Neuronal stem cell (in vitro differentiated cells): ENCODE data around the gene B4GALNT3.

Source experiments
- DNase-seq: peaks from one replicate; pipeline ENCODE4 v3.0.0-alpha.2; 2013; ENCODE audit warnings: low spot score
- H2AFZ ChIP-seq: one replicate; pipeline ENCODE4 v1.6.1; 2013; ENCODE audit warnings: mild to moderate bottlenecking, low read length, inconsistent platforms
- H2AK5ac ChIP-seq: 2 replicates; pipeline ENCODE4 v1.6.1; 2013; ENCODE audit warnings: low read depth, mild to moderate bottlenecking, inconsistent platforms, low read length, moderate library complexity, mixed read lengths
- H2BK120ac ChIP-seq: 2 replicates; pipeline ENCODE4 v1.6.1; 2013; ENCODE audit warnings: low read depth, mild to moderate bottlenecking, inconsistent platforms, low read length, moderate library complexity, mixed read lengths
- H2BK12ac ChIP-seq: one replicate; pipeline ENCODE4 v1.6.1; 2013; ENCODE audit warnings: low read length, inconsistent platforms
- H2BK15ac ChIP-seq: 2 replicates; pipeline ENCODE4 v1.6.1; 2013; ENCODE audit warnings: mild to moderate bottlenecking, low read length, inconsistent platforms, mixed read lengths
- H2BK5ac ChIP-seq: one replicate; pipeline ENCODE4 v1.6.1; 2013; ENCODE audit warnings: inconsistent platforms, mild to moderate bottlenecking, low read length, moderate library complexity
- H3K14ac ChIP-seq: one replicate; pipeline ENCODE4 v1.6.1; 2013; ENCODE audit warnings: low read length, inconsistent platforms
- H3K18ac ChIP-seq: 2 replicates; pipeline ENCODE4 v1.6.1; 2013; ENCODE audit warnings: low read length, inconsistent platforms
- H3K23ac ChIP-seq: 2 replicates; pipeline ENCODE4 v1.6.1; 2013; ENCODE audit warnings: low read depth, mild to moderate bottlenecking, mixed read lengths, low read length, inconsistent platforms; ENCODE audit not compliant: poor library complexity
- H3K27ac ChIP-seq: replicated peaks from 3 replicates; pipeline ENCODE4 v1.5.1; 2013; ENCODE audit warnings: low read length, inconsistent platforms
- H3K27me3 ChIP-seq, 3 experiments: 2 replicates each; pipeline ENCODE4 v1.6.1; 2013; ENCODE audit warnings: low read length in 3 of 3, mild to moderate bottlenecking in 2 of 3, inconsistent platforms in 1 of 3, low read depth in 1 of 3, mixed read lengths in 1 of 3, moderate library complexity in 1 of 3; ENCODE audit not compliant: control insufficient read depth in 3 of 3, insufficient read depth in 3 of 3
- H3K36me3 ChIP-seq, 2 donors: replicated peaks in 1 of 2; 2 replicates each; pipeline ENCODE4 v1.6.1; 2013; ENCODE audit warnings: low read length in 2 of 2; ENCODE audit not compliant: control insufficient read depth in 2 of 2, insufficient read depth in 2 of 2
- H3K4ac ChIP-seq: 2 replicates; pipeline ENCODE4 v1.6.1; 2013; ENCODE audit warnings: inconsistent platforms, mild to moderate bottlenecking, low read length, moderate library complexity
- H3K4me1 ChIP-seq, 2 donors: 1 replicate in 1 of 2; 2 replicates in 1 of 2; pipeline ENCODE4 v1.6.1; 2013; ENCODE audit warnings: low read length in 2 of 2, low read depth in 1 of 2; ENCODE audit not compliant: control insufficient read depth in 2 of 2, insufficient read depth in 1 of 2
- H3K4me2 ChIP-seq: one replicate; pipeline ENCODE4 v1.6.1; 2013; ENCODE audit warnings: mild to moderate bottlenecking, low read length, inconsistent platforms; ENCODE audit not compliant: insufficient read depth, poor library complexity, severe bottlenecking
- H3K4me3 ChIP-seq, 2 donors: 2 replicates each; pipeline ENCODE4 v1.5.1; 2013; ENCODE audit warnings: low read length in 2 of 2, mild to moderate bottlenecking in 2 of 2, inconsistent platforms in 1 of 2, moderate library complexity in 1 of 2
- H3K79me1 ChIP-seq: one replicate; pipeline ENCODE4 v1.6.1; 2013; ENCODE audit warnings: low read depth, mild to moderate bottlenecking, inconsistent platforms, low read length, moderate library complexity
- H3K9ac ChIP-seq: one replicate; pipeline ENCODE4 v1.6.1; 2013; ENCODE audit warnings: mild to moderate bottlenecking, low read depth, low read length, inconsistent platforms; ENCODE audit not compliant: poor library complexity
- H3K9me3 ChIP-seq, 2 donors: replicated peaks in 1 of 2; 2 replicates each; pipeline versions ENCODE3 to v1.6.1; 2013; ENCODE audit warnings: low read length in 2 of 2, mild to moderate bottlenecking in 2 of 2, inconsistent platforms in 1 of 2, low read depth in 1 of 2, mixed read lengths in 1 of 2, moderate library complexity in 1 of 2; ENCODE audit not compliant: control insufficient read depth in 2 of 2, insufficient read depth in 1 of 2
- H4K8ac ChIP-seq: one replicate; pipeline ENCODE4 v1.6.1; 2013; ENCODE audit warnings: low read depth, mild to moderate bottlenecking, inconsistent platforms, low read length, moderate library complexity
- H4K91ac ChIP-seq: one replicate; pipeline ENCODE4 v1.6.1; 2013; ENCODE audit warnings: low read length, low read depth, mild to moderate bottlenecking, inconsistent platforms; ENCODE audit not compliant: poor library complexity
- WGBS, 2 donors: extraction: QIAGEN DNeasy Blood & Tissue Kit; methylation state at CpG; one replicate each; pipeline ENCODE4 v1.1.7; 2013; ENCODE audit warnings: missing lambda C conversion rate in 2 of 2, mixed read lengths in 1 of 2; ENCODE audit not compliant: insufficient read length in 2 of 2, insufficient replicate concordance in 1 of 2; ENCODE audit errors: extremely low coverage in 2 of 2; 5-methylcytosine and 5-hydroxymethylcytosine counted together

Gene B4GALNT3

DNA sequence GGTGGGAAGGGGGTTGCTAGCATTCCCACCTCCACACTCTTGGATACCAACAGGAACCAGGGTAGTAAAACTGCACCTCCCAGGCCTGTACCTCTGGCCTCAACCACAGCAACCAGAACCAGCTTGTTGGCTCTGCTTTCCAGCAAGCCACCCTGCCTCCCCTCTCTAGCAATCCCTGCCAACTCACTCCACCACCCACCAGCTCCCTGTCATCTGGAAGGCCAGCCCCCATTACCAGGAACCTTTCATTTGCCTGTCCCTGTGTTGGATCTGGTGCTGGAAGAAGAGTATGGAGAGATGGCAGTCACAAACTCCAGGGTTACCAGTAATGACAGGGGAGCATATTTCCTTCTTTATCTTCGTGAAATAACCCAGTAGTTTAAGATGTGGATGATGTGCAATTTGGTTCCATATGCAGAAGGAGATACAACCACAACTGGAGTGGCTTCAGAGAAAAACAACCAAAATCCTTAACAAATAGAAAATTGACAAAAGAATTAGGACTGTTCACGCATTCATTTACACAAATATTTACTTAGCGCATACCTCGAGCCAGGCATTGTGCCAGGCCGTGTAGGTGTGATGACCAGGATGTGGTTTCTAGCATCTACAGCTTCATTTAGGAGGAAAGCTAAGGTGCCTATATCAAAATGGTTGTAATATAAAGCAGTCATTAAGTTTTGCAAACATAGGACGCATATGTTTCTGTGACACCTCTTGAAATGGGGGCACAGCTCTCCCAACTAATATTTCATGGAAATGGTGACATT is 3.4 kb downstream of the B4GALNT3 start:
- Histone ChIP-seq H3K4ac (no peak overlapping the region), H2BK5ac (no peak overlapping the region), H3K4me3 (no peak overlapping the region), H2AK5ac (no peak overlapping the region), H2AFZ (no peak overlapping the region), H3K4me2 (no peak overlapping the region), H4K91ac (no peak overlapping the region), H3K27me3 (peaks cover 0 to 48% (median 4%) of the 10 kb centered on the region in 3 experiments), H2BK120ac (no peak overlapping the region), H2BK12ac (no peak overlapping the region), H3K27ac (no peak overlapping the region), H3K79me1 (no peaks in the 10 kb centered on the region), H4K8ac (no peak overlapping the region), H3K14ac (no peak overlapping the region), H3K4me1 (peaks cover 8 to 11% of the 10 kb centered on the region in 2 donors), H3K9me3 (no peaks in the 10 kb centered on the region), H3K36me3 (no peaks in the 10 kb centered on the region), H3K9ac (peak overlapping the region; percentile 3), H3K18ac (no peak overlapping the region), H2BK15ac (no peak overlapping the region), H3K23ac (no peak overlapping the region)
- WGBS, 2 donors = no CpG with 5 or more reads among the region's 6 CpGs
- no peak for DNase-seq

DNA sequence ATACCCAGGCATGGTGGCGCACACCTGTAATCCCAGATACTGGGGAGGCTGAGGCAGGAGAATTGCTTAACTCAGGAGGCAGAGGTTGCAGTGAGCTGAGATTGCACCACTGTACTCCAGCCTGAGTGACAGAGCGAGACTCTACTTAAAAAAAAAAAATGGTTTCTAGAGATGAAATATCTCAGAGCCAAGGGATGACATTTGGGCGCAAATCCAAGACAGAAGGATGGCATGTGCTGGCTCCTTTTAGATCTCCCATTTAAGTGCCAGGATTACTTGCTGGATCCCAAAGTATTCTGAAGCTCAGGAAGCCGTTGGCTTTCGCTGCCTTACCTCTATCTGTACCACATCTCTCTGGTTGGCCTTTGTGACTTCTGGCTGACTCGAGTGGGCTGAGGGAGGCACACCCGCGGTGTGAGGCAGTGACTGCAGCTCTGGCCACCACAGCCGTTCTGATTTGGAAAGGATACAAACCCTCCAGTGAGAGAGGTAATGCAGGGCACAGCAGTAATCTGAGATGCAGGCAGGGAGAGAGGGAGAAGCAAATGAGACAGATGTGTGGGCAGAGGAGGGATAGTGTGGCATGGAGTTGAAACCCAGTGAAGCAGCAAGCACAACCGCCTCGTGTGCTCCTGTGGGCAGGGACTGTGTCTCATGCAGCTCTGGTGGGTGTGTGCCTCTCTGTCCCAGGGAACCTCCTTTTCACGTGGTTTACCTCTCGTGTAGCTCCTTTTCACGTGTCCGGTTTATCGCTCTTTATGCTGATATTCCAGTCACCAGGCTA is 4.9 kb downstream of the B4GALNT3 start:
- Histone ChIP-seq H3K36me3 (no peaks in the 10 kb centered on the region), H3K9ac (no peak overlapping the region), H3K4me3 (no peak overlapping the region), H3K4ac (no peak overlapping the region), H3K9me3 (no peaks in the 10 kb centered on the region), H4K8ac (no peak overlapping the region), H2BK120ac (no peak overlapping the region), H3K14ac (no peak overlapping the region), H3K27me3 (peaks cover 0 to 34% (median 0%) of the 10 kb centered on the region in 3 experiments), H2BK12ac (no peak overlapping the region), H3K79me1 (no peaks in the 10 kb centered on the region), H3K4me1 (peaks cover 4 to 8% of the 10 kb centered on the region in 2 donors), H3K18ac (no peak overlapping the region), H3K27ac (no peak overlapping the region), H2BK5ac (no peak overlapping the region), H2BK15ac (no peak overlapping the region), H3K4me2 (no peak overlapping the region), H2AFZ (no peak overlapping the region), H2AK5ac (no peak overlapping the region), H4K91ac (no peak overlapping the region), H3K23ac (no peak overlapping the region)
- DNase-seq = no peak
- no CpG with 5 or more reads among the region's 16 CpGs for WGBS, 2 donors

DNA sequence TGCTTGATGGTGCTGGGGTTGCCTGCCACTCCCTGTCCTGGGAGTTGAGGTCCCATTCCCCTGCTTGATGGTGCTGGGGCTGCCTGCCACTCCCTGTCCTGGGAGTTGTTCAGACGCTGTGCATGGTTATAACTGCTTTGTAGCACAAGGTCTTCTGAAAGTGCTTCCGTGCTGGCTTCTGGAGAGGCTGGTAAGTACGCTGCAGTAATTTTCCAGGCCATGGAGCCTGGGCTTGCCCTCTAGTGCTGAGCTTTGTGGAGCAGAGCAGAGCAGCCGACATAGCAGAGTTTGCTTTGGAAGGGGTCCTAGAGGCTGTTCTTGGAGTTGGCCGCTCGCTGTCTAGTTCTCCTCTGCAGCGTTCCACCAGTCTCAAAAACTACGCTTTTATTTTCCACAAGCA is 6.3 kb downstream of the B4GALNT3 start:
- no peak overlapping the region for H2BK15ac ChIP-seq
- H3K18ac ChIP-seq = no peak overlapping the region
- no peak overlapping the region for H4K91ac ChIP-seq
- no peak overlapping the region for H3K27ac ChIP-seq
- H3K23ac ChIP-seq = no peak overlapping the region
- no peak overlapping the region for H2BK120ac ChIP-seq
- H2BK12ac ChIP-seq = no peak overlapping the region
- H3K4ac ChIP-seq = no peak overlapping the region
- no peaks in the 10 kb centered on the region for H3K79me1 ChIP-seq
- peak overlapping the region; percentile 18 for H2BK5ac ChIP-seq
- H2AK5ac ChIP-seq = no peak overlapping the region
- no peak for DNase-seq
- no peaks in the 10 kb centered on the region for H3K9me3 ChIP-seq
- H3K4me2 ChIP-seq = no peak overlapping the region
- H3K9ac ChIP-seq = no peak overlapping the region
- no peak overlapping the region for H3K4me3 ChIP-seq
- H3K14ac ChIP-seq = no peak overlapping the region
- H3K36me3 ChIP-seq = peaks cover 0 to 2% of the 10 kb centered on the region in 2 donors
- H4K8ac ChIP-seq = no peak overlapping the region
- no peak overlapping the region for H2AFZ ChIP-seq
- H3K4me1 ChIP-seq = peaks cover 0 to 10% of the 10 kb centered on the region in 2 donors
- WGBS, 2 donors = no CpG with 5 or more reads among the region's 8 CpGs
- H3K27me3 ChIP-seq = peaks cover 0 to 26% (median 0%) of the 10 kb centered on the region in 3 experiments

DNA sequence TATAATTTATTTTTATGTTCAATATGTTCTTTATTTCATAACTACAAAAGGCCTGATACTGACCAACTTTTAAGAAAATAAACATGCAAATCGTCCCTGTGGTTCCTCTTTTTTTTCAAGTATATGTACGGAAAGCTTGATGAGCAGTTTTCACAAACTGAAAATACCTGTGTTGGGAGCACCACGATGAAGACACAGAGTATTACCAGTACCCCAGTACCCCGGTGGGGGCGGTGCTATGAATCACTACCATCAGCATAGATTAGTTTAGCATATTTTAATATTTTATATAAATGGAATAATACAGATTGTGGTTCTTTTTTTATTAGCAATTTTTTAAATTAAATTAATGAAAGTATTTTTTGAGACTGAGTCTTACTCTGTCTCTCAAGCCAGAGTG is 7.0 kb downstream of the B4GALNT3 start:
- H3K4me3 ChIP-seq = no peak overlapping the region
- no peak overlapping the region for H2BK120ac ChIP-seq
- no peak overlapping the region for H3K4ac ChIP-seq
- no peak overlapping the region for H2BK15ac ChIP-seq
- no peak overlapping the region for H3K27ac ChIP-seq
- no peak for DNase-seq
- no peak overlapping the region for H4K8ac ChIP-seq
- peaks cover 0 to 8% of the 10 kb centered on the region in 2 donors for H3K4me1 ChIP-seq
- H3K36me3 ChIP-seq = peaks cover 0 to 2% of the 10 kb centered on the region in 2 donors
- WGBS, 2 donors = no CpG with 5 or more reads among the region's 5 CpGs
- H4K91ac ChIP-seq = no peak overlapping the region
- H2AFZ ChIP-seq = no peak overlapping the region
- H3K9me3 ChIP-seq = no peaks in the 10 kb centered on the region
- H3K4me2 ChIP-seq = no peak overlapping the region
- no peak overlapping the region for H3K23ac ChIP-seq
- H3K18ac ChIP-seq = no peak overlapping the region
- peaks cover 0 to 19% (median 0%) of the 10 kb centered on the region in 3 experiments for H3K27me3 ChIP-seq
- no peak overlapping the region for H2BK12ac ChIP-seq
- no peak overlapping the region for H2BK5ac ChIP-seq
- no peaks in the 10 kb centered on the region for H3K79me1 ChIP-seq
- no peak overlapping the region for H3K14ac ChIP-seq
- H2AK5ac ChIP-seq = no peak overlapping the region
- H3K9ac ChIP-seq = no peak overlapping the region
